ENCODE data around the gene SLC22A3. TPM values are rescaled to one million over a fixed set of nuclear protein-coding genes. Genes with fewer than 3 reads are reported as not detected.

SLC22A3 gene
- total and polyA plus RNA-seq, 2 of the 4 experiments (the other 2 are of a cell fraction), result not detected

GRCh38 chr6:160398674-160399271, 50.6 kb downstream of the SLC22A3 start:
- DNase-seq, result no peak
- no peak overlapping the region for H2AK9ac ChIP-seq (replicated peaks; ENCODE audit: low read depth, low read length, poor library complexity)
- no peak overlapping the region for H3K18ac ChIP-seq (ENCODE audit: low read depth, low read length)
- H3K14ac ChIP-seq (replicated peaks; ENCODE audit: low read depth, low read length), result no peak overlapping the region
- H3K56ac ChIP-seq (ENCODE audit: extremely low read depth, insufficient read depth, low read length), result no peak overlapping the region
- BruUV-seq (replicated peaks), result no TSS peak
- no peak overlapping the region for H3K4me3 ChIP-seq (ENCODE audit: insufficient read depth, low read depth, low read length)
- H3K27ac ChIP-seq (ENCODE audit: insufficient read depth, low read length), result no peak overlapping the region
- H2BK20ac ChIP-seq (ENCODE audit: low read depth, low read length), result no peak overlapping the region
- no peaks in the 10 kb centered on the region for H3K36me3 ChIP-seq (ENCODE audit: control insufficient read depth, insufficient read depth, low read length)
- in situ Hi-C loops (cut with MboI; ENCODE audit: low sequenced_read_pairs) (no loop called here), dilution Hi-C loops (cut with HindIII; ENCODE audit: low sequenced_read_pairs, unreplicated experiment) (no loop called here), intact Hi-C loops (cut with micrococcal nuclease) (no loop called here)
- no peak overlapping the region for H3K9ac ChIP-seq (ENCODE audit: low read depth, low read length)
- no peak overlapping the region for H4K91ac ChIP-seq (ENCODE audit: insufficient read depth, low read depth, low read length)
- no peak overlapping the region for H4K5ac ChIP-seq (ENCODE audit: low read depth, low read length)
- ATAC-seq (ENCODE audit: low read depth), result no peak
- no peak overlapping the region for H3K4me2 ChIP-seq (ENCODE audit: low read depth, low read length)
- H3K27me3 ChIP-seq (ENCODE audit: control insufficient read depth, insufficient read depth, low read length), result no peaks in the 10 kb centered on the region
- no peak overlapping the region for H2BK120ac ChIP-seq (ENCODE audit: low read depth, low read length)
- no peak overlapping the region for H2AFZ ChIP-seq (replicated peaks; ENCODE audit: low read length, poor library complexity)
- no peak overlapping the region for H3K4ac ChIP-seq (ENCODE audit: low read depth, low read length)
- no peak overlapping the region for H2BK5ac ChIP-seq (ENCODE audit: low read depth, low read length, poor library complexity, severe bottlenecking)
- H3K9me3 ChIP-seq (ENCODE audit: control insufficient read depth, insufficient read depth, low read length), result no peaks in the 10 kb centered on the region
- H3K9me1 ChIP-seq (ENCODE audit: insufficient read depth, low read length), result no peaks in the 10 kb centered on the region
- no CpG with 5 or more reads among the region's 3 CpGs for WGBS, 2 experiments (ENCODE audit: extremely low coverage in 2 of 2, insufficient read length in 1 of 2)
- H2BK15ac ChIP-seq (ENCODE audit: low read depth, low read length), result no peak overlapping the region
- H4K20me1 ChIP-seq (ENCODE audit: insufficient read depth, low read length), result no peaks in the 10 kb centered on the region
- CTCF ChIA-PET, result no interaction called here
- H4K8ac ChIP-seq (ENCODE audit: low read depth in 2 of 2, low read length in 2 of 2), result no peak overlapping the region
- no peaks in the 10 kb centered on the region for H3K79me1 ChIP-seq (ENCODE audit: low read depth in 1 of 2, low read length in 2 of 2)
- no peak overlapping the region for H3K23ac ChIP-seq (ENCODE audit: low read depth, low read length)
- POLR2A ChIA-PET (ENCODE audit: unreplicated experiment), result no interaction called here
- H2AK5ac ChIP-seq (ENCODE audit: low read depth, low read length), result no peak overlapping the region
- no peaks in the 10 kb centered on the region for H3K4me1 ChIP-seq (ENCODE audit: control insufficient read depth, insufficient read depth, low read length)
- TF ChIP-seq RFX5 (IDR thresholded peaks at IDR 0.05; ENCODE audit: low read depth, low read length) (no peak), CTCF (conservative IDR thresholded peaks at IDR 0.05; ENCODE audit: low read depth, low read length) (no peak), CEBPB (IDR thresholded peaks at IDR 0.05; ENCODE audit: low read depth, low read length) (no peak), RCOR1 (IDR thresholded peaks at IDR 0.05; ENCODE audit: insufficient replicate concordance, low read length) (no peak), FOS (IDR thresholded peaks at IDR 0.05; ENCODE audit: low read depth, low read length) (no peak), MXI1 (IDR thresholded peaks at IDR 0.05; ENCODE audit: borderline replicate concordance, low read depth, low read length) (no peak), MAFK (IDR thresholded peaks at IDR 0.05; ENCODE audit: low read depth, low read length) (peak; percentile 24; the same call in 1 of the 2 replicates), NFE2L2 (IDR thresholded peaks at IDR 0.05; ENCODE audit: low read depth, low read length) (peak; percentile 81), CHD1 (IDR thresholded peaks at IDR 0.05; ENCODE audit: low read depth, low read length) (no peak)
- TF ChIP-seq, protein P1, sequence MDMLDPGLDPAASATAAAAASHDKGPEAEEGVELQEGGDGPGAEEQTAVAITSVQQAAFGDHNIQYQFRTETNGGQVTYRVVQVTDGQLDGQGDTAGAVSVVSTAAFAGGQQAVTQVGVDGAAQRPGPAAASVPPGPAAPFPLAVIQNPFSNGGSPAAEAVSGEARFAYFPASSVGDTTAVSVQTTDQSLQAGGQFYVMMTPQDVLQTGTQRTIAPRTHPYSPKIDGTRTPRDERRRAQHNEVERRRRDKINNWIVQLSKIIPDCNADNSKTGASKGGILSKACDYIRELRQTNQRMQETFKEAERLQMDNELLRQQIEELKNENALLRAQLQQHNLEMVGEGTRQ (IDR thresholded peaks at IDR 0.05; ENCODE audit: low read depth, low read length), result no peak
